Urinary bladder (tissue), 4 donors: ENCODE data around the gene INSYN2A. TPM values are rescaled to one million over a fixed set of nuclear protein-coding genes. Genes with fewer than 3 reads are reported as not detected.

Experiments used
- DNase-seq: peaks from one replicate; pipeline ENCODE4 v3.0.0-alpha.2; 2015; ENCODE audit errors: extremely low spot score
- H3K27ac ChIP-seq: one replicate; pipeline ENCODE4 v1.5.1; 2013; ENCODE audit warnings: low read depth, mild to moderate bottlenecking, moderate library complexity
- H3K36me3 ChIP-seq: one replicate; pipeline ENCODE4 v1.6.1; 2013; ENCODE audit warnings: mild to moderate bottlenecking, moderate library complexity; ENCODE audit not compliant: insufficient read depth
- H3K4me1 ChIP-seq: one replicate; pipeline ENCODE4 v1.6.1; 2013; ENCODE audit warnings: mild to moderate bottlenecking, moderate library complexity; ENCODE audit not compliant: insufficient read depth
- H3K4me3 ChIP-seq: one replicate; pipeline ENCODE4 v1.5.1; 2013; ENCODE audit warnings: low read depth, low read length
- WGBS: extraction: QIAGEN DNeasy Blood & Tissue Kit; methylation state at CpG from one replicate; pipeline ENCODE4 v1.1.7; 2013; 5-methylcytosine and 5-hydroxymethylcytosine counted together
- polyA plus RNA-seq: library from polyadenylated mRNA; stranded (reverse); fragments of 200-250 nt; gene quantifications from one replicate; pipeline ENCODE4 v1.2.3, GENCODE V29; 2013
- total RNA-seq: library from RNA; depleted of rRNA; stranded (reverse); fragments of >200 nt; gene quantifications from one replicate; pipeline ENCODE4 v1.2.3, GENCODE V29; 2014
- donor health status: healthy with polysubstance abuse.
- donor health status: healthy.

INSYN2A gene
- total and polyA plus RNA-seq, 2 donors: 0.47 to 8.8 TPM

DNA sequence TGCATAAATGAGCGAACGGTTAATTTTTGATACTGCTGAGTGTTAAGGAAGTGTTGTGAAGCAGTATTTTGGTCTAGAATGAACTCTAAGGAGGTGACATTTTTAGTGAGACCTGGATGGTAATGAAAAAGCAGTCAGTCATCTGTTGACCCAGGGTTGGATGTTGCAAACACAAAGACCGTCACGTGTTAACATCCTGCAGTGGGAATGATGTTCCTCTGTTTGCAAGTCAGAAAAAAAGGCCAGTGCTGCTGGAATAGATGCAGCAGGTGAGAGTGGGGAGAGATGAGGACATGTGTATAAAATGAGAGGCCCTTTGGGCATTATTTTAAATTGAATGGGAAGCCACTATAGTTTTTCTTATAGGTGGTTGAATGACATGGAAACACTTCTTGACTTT, 39.3 kb downstream of the INSYN2A start:
- WGBS: 96% methylated on average over 4 of the region's 4 CpGs
- no peak for DNase-seq
- Histone ChIP-seq H3K4me1 (no peaks in the 10 kb centered on the region), H3K4me3 (no peak overlapping the region), H3K27ac (no peak overlapping the region), H3K36me3 (no peaks in the 10 kb centered on the region)

DNA sequence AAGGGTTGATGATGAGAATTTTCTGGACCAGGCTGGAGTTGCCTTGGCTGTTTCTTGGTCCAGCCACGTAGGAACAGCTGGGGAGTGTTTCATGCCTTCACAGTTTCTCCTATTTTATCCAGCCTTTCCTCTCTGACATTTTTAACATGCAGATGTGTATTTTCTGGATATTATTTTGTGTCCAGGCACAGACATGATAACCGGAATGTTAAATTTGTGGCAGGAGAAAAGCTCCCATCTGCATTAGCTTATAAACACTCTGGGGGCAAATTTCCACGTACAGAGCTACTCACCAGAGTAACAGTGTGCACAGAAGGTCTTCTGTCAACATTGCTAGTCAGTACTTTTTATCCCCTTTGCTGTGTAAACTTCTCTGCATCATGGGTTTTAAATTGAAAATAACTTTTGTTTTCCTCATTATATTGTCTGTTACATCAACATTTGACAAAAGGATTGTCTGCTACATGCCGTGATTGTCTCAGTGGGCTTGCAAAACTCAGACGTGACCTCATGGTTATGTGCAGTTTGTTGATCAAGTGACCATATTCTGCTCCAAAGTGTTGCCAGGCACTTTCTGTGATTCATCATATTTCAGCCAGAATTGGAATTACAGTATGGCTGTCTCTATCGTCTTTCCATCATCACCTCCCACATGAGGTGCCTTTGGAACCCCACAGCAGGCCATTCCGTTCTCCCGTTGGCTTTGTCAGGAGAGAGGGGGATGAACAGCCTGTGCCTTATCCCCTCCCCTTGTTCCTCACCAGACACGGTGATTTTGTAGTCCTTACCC, 41.4 kb downstream of the INSYN2A start:
- peak; percentile 37 for DNase-seq

DNA sequence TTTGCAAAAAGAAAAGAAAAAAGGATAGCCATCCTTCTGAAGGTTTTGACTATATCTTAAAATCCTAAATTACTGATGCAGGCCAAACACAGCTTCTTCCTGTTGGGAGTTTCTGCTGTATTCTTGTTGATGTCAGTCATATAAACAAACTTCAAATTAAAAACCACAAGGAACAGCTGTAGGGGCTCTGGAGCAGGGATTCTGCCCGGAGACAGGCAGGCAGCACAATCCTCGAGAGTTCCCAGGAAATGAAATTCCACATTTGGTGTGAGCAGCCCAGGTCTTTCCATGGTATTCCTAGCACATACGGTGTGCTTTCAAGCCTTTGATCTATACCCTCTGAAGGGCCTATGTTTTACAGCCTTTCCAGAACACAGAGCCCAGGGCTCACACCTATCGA, 43.2 kb downstream of the INSYN2A start:
- Histone ChIP-seq H3K4me3 (no peak overlapping the region), H3K27ac (no peak overlapping the region), H3K4me1 (no peaks in the 10 kb centered on the region), H3K36me3 (no peaks in the 10 kb centered on the region)
- WGBS: 47% methylated on average over 4 of the region's 4 CpGs
- no peak for DNase-seq

More for the DNA sequence above, 41.4 kb downstream of the INSYN2A start:
- Histone ChIP-seq H3K27ac (no peak overlapping the region), H3K4me3 (no peak overlapping the region), H3K36me3 (no peaks in the 10 kb centered on the region), H3K4me1 (no peaks in the 10 kb centered on the region)
- 56% methylated on average over 9 of the region's 9 CpGs for WGBS

DNA sequence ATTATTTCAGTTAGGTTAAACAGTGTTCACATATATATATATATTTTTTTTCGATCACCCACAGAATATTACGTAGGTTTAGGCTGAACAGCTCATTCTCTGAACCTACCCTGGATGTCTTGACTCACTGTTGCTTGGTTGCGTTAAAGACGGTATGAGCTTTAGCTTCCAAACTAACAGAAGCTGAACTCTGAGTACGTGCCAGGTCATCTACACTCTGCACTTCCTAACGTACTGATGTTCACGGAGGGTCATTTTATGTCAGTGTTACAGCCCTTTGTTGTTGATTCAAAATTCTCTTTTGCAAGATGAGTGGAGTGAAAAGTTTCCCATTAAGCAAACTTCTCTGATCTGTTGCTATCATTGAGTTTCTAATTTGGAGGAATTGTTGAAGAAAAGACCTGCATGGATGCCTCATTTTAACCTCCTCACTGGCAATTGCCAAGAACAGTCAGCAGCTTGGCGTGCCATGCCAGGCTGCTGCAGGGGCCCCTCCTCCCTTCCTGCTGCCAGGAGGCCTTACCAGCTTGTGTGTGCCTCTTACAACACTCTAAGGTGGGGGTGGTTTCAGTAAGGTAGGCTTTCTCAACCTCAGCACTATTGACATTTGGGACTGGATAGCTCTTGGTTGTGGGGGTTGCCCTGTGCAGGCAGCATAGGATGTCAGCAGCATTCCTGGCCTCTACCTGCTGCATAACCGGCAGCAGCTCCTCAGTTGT, 44.3 kb downstream of the INSYN2A start:
- Histone ChIP-seq H3K4me3 (no peak overlapping the region), H3K36me3 (no peaks in the 10 kb centered on the region), H3K27ac (no peak overlapping the region), H3K4me1 (no peaks in the 10 kb centered on the region)
- WGBS: 87% methylated on average over 9 of the region's 9 CpGs
- DNase-seq: no peak

DNA sequence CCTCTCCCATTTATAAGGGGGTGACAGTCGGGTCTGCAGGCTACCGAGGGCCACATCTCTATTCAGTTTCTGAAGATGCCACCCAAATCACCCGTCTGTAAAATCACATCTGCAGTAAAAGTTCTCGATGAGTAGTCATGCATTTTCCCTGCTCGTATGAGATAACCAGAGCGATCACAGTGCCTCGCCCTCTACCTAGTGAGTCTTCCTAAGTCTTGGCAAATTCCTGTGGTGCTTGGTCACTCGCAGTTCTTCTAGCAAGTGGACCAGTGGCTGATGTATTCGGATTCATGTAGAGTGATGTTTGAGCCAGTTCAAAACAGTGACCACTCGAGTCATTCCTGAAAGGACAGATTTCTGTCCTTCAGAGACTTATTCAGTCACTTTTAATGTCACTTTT, 44.9 kb downstream of the INSYN2A start:
- H3K4me3 ChIP-seq: no peak overlapping the region
- H3K27ac ChIP-seq: no peak overlapping the region
- 96% methylated on average over 10 of the region's 10 CpGs for WGBS
- H3K36me3 ChIP-seq: no peaks in the 10 kb centered on the region
- no peak for DNase-seq
- H3K4me1 ChIP-seq: no peaks in the 10 kb centered on the region

DNA sequence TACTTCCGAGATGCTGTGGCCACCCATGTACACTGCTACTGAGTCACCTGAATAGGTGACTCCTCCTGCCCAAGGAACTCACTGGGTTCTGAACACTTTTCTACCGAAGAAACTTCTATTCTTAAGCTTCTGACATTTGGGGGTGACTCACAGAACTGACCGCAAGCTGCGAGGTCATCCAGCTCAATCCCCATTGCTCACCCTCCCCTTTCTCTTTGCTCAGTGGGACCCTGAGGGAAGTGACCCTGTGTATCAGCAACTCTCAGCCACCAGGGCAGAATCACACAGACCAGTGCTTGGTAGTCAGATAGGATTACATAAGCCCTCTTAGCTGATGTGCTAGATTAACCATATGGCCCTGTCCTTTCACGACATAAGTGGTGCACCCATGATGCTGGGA, 46.3 kb downstream of the INSYN2A start:
- Histone ChIP-seq H3K27ac (no peak overlapping the region), H3K4me1 (no peaks in the 10 kb centered on the region), H3K36me3 (no peaks in the 10 kb centered on the region), H3K4me3 (no peak overlapping the region)
- WGBS: 95% methylated on average over 5 of the region's 5 CpGs
- DNase-seq: no peak

DNA sequence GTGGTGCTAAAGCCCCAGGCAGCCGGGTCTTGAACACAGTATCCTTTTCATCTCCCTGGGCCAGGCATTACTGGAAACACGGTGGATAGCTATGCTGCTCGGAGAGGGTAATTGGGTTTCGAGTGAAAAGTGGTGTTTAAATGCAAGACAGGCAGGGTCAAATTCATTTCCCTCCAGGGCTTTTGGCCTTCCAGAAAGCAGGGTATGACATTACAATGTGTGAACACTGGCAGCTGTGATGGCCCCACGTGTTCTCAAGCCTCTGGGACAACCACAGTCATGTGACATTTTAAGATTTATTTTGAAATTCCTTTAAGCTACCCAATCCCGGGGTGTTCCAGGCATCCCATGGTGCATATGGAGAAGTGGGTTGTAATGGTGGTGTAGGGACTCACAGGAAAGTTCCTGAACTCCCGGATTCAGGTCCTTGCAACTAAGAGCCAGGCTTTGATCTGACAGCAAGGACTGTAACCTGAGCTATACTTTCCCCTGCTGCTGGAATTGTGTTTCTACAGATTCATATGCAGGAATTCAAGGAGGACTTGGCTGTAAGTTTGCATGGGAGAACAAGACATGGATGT, 46.8 kb downstream of the INSYN2A start:
- no peak overlapping the region for H3K27ac ChIP-seq
- DNase-seq: no peak

DNA sequence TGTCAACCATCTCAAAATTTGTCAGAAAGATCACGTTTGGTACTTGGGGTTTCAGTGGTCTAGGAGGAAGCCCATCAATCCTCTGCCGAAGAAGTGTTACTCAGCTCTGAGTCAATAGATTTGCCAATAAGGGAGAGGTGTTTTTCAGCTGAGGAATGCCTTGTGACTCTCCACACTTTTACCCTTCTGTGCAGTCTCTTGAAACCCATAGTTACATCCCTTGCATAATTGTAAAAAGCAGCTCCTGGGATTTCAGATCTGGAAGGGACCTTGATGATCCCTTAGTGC, 47.5 kb downstream of the INSYN2A start:
- 82% methylated on average over 2 of the region's 2 CpGs for WGBS
- Histone ChIP-seq H3K36me3 (no peaks in the 10 kb centered on the region), H3K4me1 (no peaks in the 10 kb centered on the region), H3K27ac (no peak overlapping the region), H3K4me3 (no peak overlapping the region)
- DNase-seq: no peak

More for the DNA sequence above, 46.8 kb downstream of the INSYN2A start:
- WGBS: 84% methylated on average over 7 of the region's 7 CpGs
- Histone ChIP-seq H3K36me3 (no peaks in the 10 kb centered on the region), H3K4me3 (no peak overlapping the region), H3K4me1 (no peaks in the 10 kb centered on the region)

DNA sequence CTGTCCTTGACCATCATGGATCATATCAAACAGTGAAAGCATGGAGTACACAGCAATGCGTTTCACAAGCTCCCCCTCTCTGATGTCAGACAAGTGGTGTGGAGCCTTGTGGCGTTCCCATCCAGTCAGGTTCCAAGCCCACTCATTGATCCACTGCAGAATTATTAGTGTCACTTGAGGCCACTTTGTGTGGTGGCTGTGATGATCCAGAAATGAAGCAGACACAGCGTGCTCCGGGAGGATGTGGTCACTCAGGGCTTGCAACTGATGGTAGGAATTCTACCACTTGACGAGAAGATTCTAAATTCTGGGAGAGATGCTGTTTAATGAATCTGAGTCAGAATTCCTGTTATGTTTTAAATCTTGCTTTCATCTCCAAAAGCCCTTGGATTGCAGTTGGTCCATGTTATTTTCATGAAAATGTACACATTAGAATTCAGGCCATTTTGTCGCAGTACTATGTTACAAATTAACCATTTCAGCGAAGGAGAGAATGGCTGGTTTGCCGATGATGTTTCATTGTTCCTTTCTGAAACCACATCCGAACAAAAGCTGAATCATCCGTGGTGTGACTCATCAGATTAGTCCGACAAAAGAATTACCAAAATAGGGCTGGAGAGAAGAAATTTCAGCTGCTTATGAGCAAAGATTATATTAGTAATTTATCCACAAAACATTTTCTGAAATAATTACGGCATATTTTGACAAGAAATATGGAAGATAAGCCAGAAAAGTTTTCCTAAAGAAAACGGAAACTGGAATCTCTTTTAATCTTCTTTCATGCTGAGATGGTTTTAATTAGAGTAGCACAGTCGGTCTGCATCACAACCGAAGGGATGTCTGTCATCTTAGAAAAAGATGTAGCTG, 48.1 kb downstream of the INSYN2A start:
- WGBS: 81% methylated on average over 15 of the region's 15 CpGs
- no peak overlapping the region for H3K27ac ChIP-seq

DNA sequence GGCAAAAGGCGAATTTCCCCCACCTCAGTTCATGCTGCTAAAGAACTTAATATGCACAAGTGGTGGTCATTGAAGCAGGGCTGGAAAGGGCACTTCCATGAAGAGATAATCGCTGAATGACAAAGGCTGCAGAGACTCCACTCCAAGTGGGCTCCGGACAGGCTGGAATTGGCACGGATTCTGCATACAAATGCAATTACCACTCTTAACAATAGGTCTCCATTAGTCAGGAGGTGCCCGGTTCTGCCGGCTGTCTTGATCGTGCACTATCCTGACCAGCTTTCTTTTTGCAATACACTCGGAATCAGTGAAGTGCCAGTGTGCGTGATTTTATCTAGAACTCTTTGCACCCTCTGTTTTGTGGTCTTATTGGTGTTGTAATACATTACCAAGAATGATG, 49.7 kb downstream of the INSYN2A start:
- no peak overlapping the region for H3K27ac ChIP-seq
- 96% methylated on average over 9 of the region's 9 CpGs for WGBS
- H3K36me3 ChIP-seq: no peaks in the 10 kb centered on the region
- no peaks in the 10 kb centered on the region for H3K4me1 ChIP-seq
- no peak overlapping the region for H3K4me3 ChIP-seq
- DNase-seq: no peak

More for the DNA sequence above, 48.1 kb downstream of the INSYN2A start:
- no peak for DNase-seq
- H3K36me3 ChIP-seq: no peaks in the 10 kb centered on the region
- no peaks in the 10 kb centered on the region for H3K4me1 ChIP-seq
- H3K4me3 ChIP-seq: no peak overlapping the region
